Glutamatergic neuron (in vitro differentiated cells): ENCODE data around the gene MACC1. TPM values are rescaled to one million over a fixed set of nuclear protein-coding genes. Genes with fewer than 3 reads are reported as not detected.

Source experiments
- DNase-seq: peaks from one replicate; pipeline ENCODE4 v3.0.0; 2022
- H3K27ac Mint-ChIP-seq: one replicate; pipeline ENCODE4 v1.8.0; 2020; ENCODE audit warnings: mild to moderate bottlenecking, mixed read lengths, inconsistent platforms; ENCODE audit not compliant: unreplicated experiment
- H3K27me3 Mint-ChIP-seq: one replicate; pipeline ENCODE4 v1.8.0; 2020; ENCODE audit warnings: mild to moderate bottlenecking, moderate library complexity, mixed read lengths, inconsistent platforms; ENCODE audit not compliant: unreplicated experiment
- H3K36me3 Mint-ChIP-seq: one replicate; pipeline ENCODE4 v1.8.0; 2020; ENCODE audit warnings: mild to moderate bottlenecking, mixed read lengths, inconsistent platforms; ENCODE audit not compliant: unreplicated experiment
- H3K4me1 Mint-ChIP-seq: one replicate; pipeline ENCODE4 v1.8.0; 2020; ENCODE audit warnings: mild to moderate bottlenecking, low read depth, mixed read lengths, inconsistent platforms; ENCODE audit not compliant: unreplicated experiment
- H3K4me3 Mint-ChIP-seq: one replicate; pipeline ENCODE4 v1.8.0; 2020; ENCODE audit warnings: mild to moderate bottlenecking, mixed read lengths, inconsistent platforms; ENCODE audit not compliant: unreplicated experiment
- H3K9me3 Mint-ChIP-seq: one replicate; pipeline ENCODE4 v1.8.0; 2020; ENCODE audit warnings: mild to moderate bottlenecking, moderate library complexity, mixed read lengths, inconsistent platforms; ENCODE audit not compliant: unreplicated experiment
- CTCF ChIP-seq: fragments of 200-600 bp; sonication (generic); IDR thresholded peaks from one replicate; pipeline ENCODE4 v1.5.0; 2021; ENCODE audit not compliant: partially characterized antibody, unreplicated experiment
- total RNA-seq: library from RNA; stranded (reverse); fragmentation: NEBNext Ultra II Directional; extraction: Animal tissue kit (Norgen Biotek cat#: 25700); gene quantifications from one replicate; pipeline ENCODE4 v1.2.1, GENCODE V29; 2021; ENCODE audit not compliant: unreplicated experiment

MACC1 gene
- total RNA-seq, 1 donor from 2014 or later: 0.29 TPM

- Mint-ChIP-seq H3K27me3 (no peaks in the 10 kb centered on the region), H3K4me1 (no peaks in the 10 kb centered on the region), H3K4me3 (no peak overlapping the region), H3K27ac (no peak overlapping the region), H3K9me3 (peaks cover 5% of the 10 kb centered on the region), H3K36me3 (peaks cover 8% of the 10 kb centered on the region)
- DNase-seq: no peak
- no peak for TF ChIP-seq CTCF
These were observed 10.9 kb downstream of the MACC1 start for GRCh38 chr7:20206104-20206896.

GRCh38 chr7:20203316-20203715 lies 13.9 kb downstream of the MACC1 start:
- no peak overlapping the region for H3K27ac Mint-ChIP-seq
- TF ChIP-seq CTCF: no peak
- no peaks in the 10 kb centered on the region for H3K27me3 Mint-ChIP-seq
- H3K9me3 Mint-ChIP-seq: peaks cover 2% of the 10 kb centered on the region
- H3K4me1 Mint-ChIP-seq: no peaks in the 10 kb centered on the region
- H3K4me3 Mint-ChIP-seq: no peak overlapping the region
- peaks cover 5% of the 10 kb centered on the region for H3K36me3 Mint-ChIP-seq
- no peak for DNase-seq

DNA sequence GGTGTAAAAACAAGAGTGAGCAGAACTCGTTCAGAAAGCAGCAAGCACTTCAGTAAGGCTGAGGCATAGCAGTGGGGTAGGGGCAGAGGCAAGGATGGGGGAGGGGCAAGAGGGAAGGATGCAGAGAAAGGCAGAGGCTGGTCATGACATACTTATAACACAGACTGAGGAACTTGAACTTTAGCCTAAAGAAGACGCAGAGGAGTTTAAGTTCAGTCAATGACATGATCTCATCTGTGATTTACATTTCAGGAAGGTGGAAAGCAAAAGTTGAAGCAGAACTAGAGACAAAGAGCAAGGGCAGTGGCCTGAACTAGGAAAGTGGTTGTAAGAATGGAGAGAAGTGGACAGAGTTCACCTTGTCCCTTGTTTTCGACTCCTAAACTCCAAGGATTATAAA lies 15.8 kb downstream of the MACC1 start:
- no peaks in the 10 kb centered on the region for H3K27me3 Mint-ChIP-seq
- H3K27ac Mint-ChIP-seq: no peak overlapping the region
- no peak overlapping the region for H3K4me3 Mint-ChIP-seq
- no peaks in the 10 kb centered on the region for H3K4me1 Mint-ChIP-seq
- no peaks in the 10 kb centered on the region for H3K36me3 Mint-ChIP-seq
- no peak for TF ChIP-seq CTCF
- no peak for DNase-seq
- H3K9me3 Mint-ChIP-seq: peaks cover 2% of the 10 kb centered on the region

DNA sequence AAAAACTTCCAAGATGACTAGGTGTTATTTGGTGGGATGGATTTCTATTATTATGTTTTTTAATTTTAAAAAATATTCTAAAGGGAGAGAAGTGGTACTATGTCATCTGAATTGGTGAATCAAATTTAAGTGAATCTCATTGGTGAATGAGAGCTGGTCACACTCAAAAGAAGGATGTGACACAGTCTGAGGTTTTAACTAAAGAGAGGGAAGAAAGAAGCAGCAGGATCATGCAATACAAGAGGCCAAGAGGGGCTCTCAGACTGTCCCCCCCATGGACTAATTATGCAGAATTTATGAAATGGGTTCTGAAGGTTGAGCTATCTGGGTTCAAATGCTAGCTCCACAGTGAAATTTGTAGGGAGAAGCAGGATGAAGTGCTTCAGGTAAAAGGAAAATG lies 16.2 kb downstream of the MACC1 start:
- no peaks in the 10 kb centered on the region for H3K4me1 Mint-ChIP-seq
- no peaks in the 10 kb centered on the region for H3K27me3 Mint-ChIP-seq
- H3K27ac Mint-ChIP-seq: no peak overlapping the region

More for the DNA sequence above, 16.2 kb downstream of the MACC1 start:
- peaks cover 2% of the 10 kb centered on the region for H3K9me3 Mint-ChIP-seq
- H3K36me3 Mint-ChIP-seq: no peaks in the 10 kb centered on the region
- no peak for DNase-seq
- TF ChIP-seq CTCF: no peak
- no peak overlapping the region for H3K4me3 Mint-ChIP-seq
